HG03520 (cell line): ENCODE data around the gene CT45A3.
"Not testable (repeated sequence)": the region's sequence is repeated elsewhere in the genome, so short reads cannot be mapped to it uniquely, and the experiment has no call there.

Experiments
- ATAC-seq: cut with Tn5 transposase; IDR thresholded peaks from one replicate; pipeline ENCODE4 v1.9.1; 2021; ENCODE audit warnings: mild to moderate bottlenecking, moderate library complexity; ENCODE audit not compliant: unreplicated experiment

CT45A3 gene

GRCh38 chrX:135768091-135768490 lies at the start of gene CT45A3:
Gene CT45A3, minus strand, starts transcription at chrX:135768191. Its CDS starts 3,747 bp downstream, at chrX:135764444.
- ATAC-seq = not testable (repeated sequence)

- not testable (repeated sequence) for ATAC-seq
These were observed 34.7 kb upstream of the CT45A3 start, which contains the start of gene CT45A6 for GRCh38 chrX:135802687-135803086. Gene CT45A6, minus strand, starts transcription at chrX:135802787. Its CDS starts 3,794 bp downstream, at chrX:135798993.

GRCh38 chrX:135785403-135785802 lies 17.4 kb upstream of the CT45A3 start, which contains the start of gene CT45A5:
Gene CT45A5, minus strand, starts transcription at chrX:135785503. Its CDS starts 3,774 bp downstream, at chrX:135781729.
- ATAC-seq = not testable (repeated sequence)

GRCh38 chrX:135744739-135745138 lies 23.3 kb downstream of the CT45A3 start:
- not testable (repeated sequence) for ATAC-seq

GRCh38 chrX:135741192-135741715 lies 26.7 kb downstream of the CT45A3 start:
- ATAC-seq = no peak

- ATAC-seq = peak; percentile 60
These were observed 27.3 kb downstream of the CT45A3 start for GRCh38 chrX:135740681-135741149.

GRCh38 chrX:135737366-135738071 lies 30.5 kb downstream of the CT45A3 start:
- peak; percentile 46 for ATAC-seq

GRCh38 chrX:135734666-135735065 lies 33.3 kb downstream of the CT45A3 start:
- not testable (repeated sequence) for ATAC-seq

GRCh38 chrX:135713795-135714194 lies 54.2 kb downstream of the CT45A3 start:
- ATAC-seq = no peak

- not testable (repeated sequence) for ATAC-seq
These were observed 54.8 kb downstream of the CT45A3 start, which contains the start of gene CT45A1 for GRCh38 chrX:135713183-135713689. Gene CT45A1, plus strand, starts transcription at chrX:135713639. Its CDS starts 5,302 bp downstream, at chrX:135718941.
